ENCODE data around the gene DPY19L2.

The DPY19L2 gene

DNA sequence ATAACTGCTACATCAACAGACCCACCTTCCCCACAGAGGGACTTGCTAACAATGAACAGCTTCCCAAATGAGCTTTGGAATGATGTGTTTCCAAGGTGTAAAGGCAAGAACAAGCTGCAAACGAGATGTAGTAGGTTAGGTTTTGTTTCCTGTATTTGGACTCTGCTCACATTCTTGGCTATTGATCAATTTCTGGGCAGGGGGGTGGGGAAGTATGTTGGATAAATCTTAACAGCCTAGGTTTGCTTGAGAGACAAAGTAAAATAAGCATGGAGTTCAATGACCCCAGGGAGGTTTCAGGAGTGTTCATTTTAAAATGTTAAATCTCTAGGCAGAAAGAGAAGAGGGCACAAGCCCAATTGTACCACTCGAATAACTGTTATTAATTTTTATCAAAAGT, 146.6 kb downstream of the DPY19L2 start:
- DNase-seq: no peak
